Forelimb muscle (tissue), 1 donor: ENCODE data around the gene COL23A1. TPM values are rescaled to one million over a fixed set of nuclear protein-coding genes. Genes with fewer than 3 reads are reported as not detected.

Experiments
- DNase-seq: peaks from one replicate; pipeline ENCODE4 v3.0.0-alpha.2; 2013; ENCODE audit warnings: low read depth
- polyA plus RNA-seq: library from polyadenylated mRNA; unstranded; fragments of 120-200 nt; gene quantifications from one replicate; pipeline ENCODE4 v1.2.1, GENCODE V29; 2013; ENCODE audit not compliant: insufficient read length

Gene COL23A1
- polyA plus RNA-seq, 1 donor, result 10.1 TPM

DNA sequence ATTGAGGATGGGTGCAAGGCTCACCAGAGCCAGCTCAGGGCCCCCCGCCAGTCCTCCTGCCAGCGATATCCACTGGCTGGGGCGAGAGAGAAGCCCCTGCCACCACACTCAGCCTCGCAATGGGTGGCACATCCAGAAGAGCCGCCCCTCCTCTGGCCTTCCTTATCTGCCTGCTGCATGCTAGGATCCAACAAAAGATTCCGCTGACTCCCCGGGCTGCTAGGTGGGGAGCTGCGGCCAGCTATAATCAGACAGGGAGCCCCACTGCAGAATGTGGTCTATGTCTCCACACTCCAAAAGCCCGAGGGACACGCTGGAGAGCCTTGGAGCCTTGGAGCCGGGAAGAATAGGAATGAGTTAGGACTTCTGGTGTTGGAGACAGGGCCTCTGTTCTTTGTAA, 32.8 kb downstream of the COL23A1 start:
- DNase-seq, result no peak

DNA sequence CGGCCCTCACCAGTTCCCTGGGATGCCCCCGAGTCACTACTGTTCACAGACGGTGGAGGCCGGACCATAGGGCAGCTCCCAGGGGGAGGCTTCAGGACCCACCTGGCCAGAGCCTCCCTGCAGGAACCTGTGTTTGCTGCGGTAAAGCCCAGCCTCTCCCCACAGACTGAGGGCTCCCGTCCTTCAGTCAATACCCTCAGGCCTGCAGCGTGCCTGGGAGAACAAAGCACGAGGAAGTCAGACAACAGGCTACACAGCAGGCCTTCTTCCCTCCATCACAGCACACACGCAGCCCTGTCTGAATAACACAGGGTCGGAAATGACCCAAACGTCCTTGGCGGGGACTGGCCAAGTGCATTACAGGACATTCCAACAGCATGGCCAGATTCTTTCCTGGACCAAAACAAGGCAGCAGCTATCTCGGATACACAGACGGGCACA, 34.4 kb downstream of the COL23A1 start:
- no peak for DNase-seq

DNA sequence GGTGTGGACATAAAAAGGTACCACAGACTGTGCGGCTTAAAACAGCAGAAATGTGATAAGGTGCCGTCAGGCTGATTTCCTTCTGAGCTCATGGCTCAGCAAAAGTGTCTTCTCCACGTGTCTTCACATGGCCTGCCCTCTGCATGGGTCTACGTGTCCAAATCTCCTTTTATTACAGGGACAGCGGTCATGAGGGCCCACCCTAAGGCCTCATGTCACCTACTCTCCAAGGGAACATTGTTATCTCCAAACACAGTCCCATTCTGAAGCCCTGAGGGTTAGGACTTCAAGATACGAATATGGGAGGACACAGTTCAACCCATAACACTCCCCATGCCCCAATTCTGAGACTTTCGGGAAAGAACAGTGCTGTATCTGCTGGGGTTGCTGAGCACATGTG, 35.2 kb downstream of the COL23A1 start:
- DNase-seq, result no peak

DNA sequence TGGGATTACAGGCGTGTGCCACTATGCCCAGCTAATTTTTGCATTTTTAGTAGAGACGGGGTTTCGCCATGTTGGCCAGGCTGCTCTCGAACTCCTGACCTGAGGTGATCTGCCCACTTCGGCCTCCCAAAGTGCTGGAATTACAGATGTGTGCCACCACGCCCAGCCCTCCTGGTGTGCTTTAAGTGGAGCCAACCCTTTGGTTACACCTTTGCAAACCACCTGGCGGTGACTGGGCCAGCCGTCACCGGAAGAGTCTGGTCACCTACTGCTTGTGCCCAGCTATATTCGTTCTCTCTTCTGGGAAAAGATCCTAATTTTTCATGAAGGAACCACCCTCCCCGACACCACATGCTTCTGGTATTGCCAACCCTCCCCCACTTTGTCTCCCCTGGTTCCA, 35.9 kb downstream of the COL23A1 start:
- DNase-seq, result no peak

DNA sequence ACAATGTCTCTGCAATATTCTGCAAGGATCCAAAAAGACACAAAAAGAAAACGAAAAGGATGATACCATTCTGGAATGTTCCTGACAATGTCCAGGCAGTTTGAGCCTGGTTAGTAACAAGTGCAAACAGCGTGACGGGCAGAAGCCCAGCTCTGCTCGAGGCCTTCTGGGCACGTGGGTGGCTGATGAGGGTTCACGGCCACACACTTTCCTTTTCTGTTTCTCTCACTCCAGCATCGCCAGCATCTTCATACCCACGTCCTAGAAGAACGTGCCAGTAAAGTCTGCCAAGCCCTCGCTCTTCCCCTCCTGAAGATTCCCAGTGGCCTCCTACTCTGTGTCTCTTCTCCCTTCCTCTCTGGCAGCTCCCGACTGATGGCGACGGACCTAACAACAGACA, 36.7 kb downstream of the COL23A1 start:
- DNase-seq, result no peak

DNA sequence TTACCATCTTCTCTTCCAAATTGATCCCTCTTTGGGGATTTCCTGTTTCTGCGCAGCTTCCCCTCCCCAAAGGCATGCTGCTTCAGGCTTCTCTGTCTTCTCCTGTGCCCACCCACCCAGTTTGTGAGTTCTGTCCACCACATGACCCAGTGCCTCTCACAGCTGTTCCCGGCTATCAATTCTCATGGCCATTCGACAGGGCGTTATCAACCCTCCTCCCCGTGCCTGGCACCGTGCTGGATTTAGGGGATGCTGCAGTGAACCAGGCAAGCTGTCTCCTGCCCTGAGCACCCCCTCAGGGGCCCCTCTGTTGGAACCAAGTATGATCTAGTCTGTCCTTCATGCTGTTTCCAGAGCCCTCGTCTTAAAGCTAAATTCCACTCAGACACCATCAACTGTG, 38.7 kb downstream of the COL23A1 start:
- no peak for DNase-seq

DNA sequence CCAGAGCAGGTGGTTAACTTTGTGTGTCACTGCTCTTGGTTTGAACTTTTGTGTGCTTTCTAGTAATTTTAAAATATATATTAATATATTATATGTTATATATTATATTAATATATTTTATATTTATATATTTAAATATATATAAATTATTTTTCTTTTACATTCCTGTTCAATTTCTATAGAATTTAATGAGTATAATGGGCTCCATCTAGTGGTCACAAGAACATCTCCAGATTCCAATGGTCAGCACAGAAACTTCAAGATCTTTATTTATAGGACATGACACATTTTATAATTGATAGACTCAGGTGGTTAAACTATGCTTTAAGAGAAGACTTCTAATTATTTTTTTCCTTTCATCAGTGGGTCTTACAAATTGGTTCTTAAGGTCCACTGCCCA, 39.1 kb downstream of the COL23A1 start:
- DNase-seq, result no peak

DNA sequence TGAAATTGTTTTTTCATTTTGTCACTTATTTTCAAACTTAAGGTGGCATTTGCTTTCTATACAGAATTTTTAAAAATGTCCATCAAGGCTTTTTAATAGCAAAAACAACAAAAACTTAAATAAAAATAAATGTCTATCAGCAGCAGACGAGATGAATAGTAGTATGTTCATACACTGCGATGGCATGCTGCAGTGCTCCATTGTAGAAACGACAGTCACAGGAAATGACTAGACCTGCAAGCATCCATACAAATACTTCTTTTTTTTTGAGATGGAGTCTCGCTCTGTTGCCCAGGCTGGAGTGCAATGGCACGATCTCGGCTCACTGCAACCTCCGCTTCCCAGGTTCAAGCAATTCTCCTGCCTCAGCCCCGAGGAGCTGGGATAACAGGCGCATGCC, 41.4 kb downstream of the COL23A1 start:
- no peak for DNase-seq

DNA sequence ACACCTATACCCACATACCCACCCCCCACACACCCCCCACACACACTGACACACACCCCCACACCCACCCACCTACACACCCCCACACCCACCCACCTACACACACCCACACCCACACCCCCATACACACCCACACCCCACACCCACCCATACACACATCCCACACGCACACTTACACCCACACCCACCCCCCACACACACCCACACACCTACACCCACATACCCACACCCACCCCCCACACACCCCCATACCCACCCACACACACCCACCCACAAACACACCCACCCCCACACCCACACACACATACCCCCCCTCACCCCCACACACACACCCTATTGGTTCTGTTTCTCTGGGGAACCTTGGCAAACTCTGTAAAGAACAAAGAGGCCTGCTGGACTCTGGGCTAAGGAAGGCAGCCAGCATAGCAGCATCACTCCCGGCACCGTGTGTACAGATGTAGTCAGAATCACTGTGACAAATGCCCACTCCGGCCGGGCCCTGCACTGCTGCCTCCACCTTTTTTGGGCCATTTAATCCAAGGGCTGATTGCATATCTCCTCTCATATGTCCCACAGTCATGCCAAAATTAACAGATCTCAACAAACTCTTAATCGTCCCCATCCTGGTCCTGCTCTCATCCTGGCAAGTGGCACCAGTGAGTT, 42.3 kb downstream of the COL23A1 start:
- DNase-seq, result no peak

DNA sequence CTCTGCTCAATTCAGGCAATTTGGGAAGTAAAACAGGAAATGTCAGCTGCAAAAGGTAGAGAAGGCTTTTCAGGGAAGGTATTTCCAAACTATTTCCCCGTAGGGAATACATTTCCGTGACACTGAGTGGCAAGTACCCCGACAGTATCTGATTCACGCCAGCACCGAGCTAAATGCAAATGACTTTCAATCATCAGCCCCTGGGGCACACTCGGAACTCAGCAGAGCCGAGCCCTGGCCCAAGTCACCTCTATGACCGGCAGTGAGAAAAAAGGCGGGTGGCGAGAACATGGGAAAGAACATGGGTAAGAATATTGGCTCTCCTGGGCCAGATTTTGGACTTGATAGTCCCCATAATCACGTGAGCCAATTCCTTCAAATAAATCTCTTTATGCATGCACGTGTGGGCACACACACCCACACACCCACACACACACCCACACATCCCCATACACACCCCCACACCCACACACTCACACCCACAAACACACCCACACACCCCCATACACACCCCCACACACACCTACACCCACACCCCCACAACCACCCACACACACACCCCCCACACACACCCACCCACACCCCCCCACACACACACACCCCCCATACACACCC, 43.0 kb downstream of the COL23A1 start:
- DNase-seq, result no peak

DNA sequence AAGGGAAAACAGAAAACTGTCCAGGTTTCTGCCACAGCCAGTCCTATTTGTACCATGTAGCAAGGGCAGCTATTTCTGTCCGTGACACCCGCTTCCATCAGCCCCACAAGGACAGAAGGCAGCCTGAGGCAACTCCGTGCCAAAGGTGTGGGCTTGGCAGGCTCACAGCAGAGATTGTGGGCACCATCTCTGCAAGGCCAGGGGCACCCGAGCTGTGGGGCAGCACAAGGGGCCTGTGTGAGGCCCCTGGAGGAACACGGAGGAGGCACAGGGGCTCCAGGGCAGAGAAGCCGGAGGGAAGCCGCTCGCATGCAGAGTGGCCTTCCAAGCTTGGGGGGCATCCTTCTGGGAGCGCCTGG, 43.5 kb downstream of the COL23A1 start:
- DNase-seq, result no peak

DNA sequence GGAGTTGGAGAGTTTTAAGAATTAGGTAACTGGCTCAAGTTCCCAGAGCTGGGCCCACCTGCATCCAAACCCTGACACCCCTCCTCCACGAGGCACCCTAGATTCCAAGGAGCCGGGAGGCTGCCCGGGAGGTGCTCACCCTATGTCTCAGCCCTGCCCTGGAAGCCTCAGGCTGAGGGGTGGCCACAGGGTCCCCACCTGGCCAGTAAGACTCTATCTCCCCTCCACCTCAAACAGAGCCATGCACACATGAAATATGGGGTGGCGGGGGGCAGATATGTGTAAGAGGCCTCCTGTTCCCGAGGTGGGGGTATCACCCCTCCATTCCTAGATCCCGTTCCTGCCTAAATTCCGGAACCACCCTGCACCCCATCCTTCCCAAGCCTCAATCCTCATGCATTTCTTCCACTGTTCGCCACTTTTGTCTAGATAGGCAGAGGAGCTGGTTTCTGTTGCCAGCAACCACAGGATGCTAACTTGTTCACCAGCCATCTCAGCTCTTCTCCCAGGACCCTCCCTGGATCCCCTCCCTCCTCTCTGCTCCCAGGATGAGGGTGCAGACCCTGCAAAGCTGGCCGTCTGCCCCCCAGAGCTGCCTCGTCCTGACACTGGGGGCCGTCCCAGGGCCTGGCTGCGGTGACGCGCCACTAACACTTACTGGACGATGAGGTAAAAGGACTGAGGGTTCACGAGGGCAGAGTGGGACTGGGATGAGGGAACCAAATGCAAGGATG, 44.1 kb downstream of the COL23A1 start:
- no peak for DNase-seq

DNA sequence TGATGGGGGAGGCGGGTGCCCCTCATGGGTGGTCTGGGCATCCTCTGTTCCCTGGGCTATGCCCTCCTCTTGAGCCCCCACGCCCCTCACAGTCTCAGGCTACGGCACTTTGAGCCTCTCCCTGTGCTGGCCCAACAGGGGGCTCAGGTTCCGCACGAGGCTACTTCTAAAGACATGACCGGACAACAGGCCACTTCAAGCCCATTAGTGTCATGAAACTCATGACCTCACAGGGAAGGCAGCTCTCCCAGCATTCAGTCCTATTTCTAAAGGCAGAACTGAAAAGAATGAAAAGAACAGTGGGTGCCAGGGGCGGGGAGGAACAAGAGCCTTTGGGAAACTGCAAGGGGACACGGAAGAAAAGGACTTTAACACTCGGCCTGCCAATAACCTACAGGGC, 45.0 kb downstream of the COL23A1 start:
- DNase-seq, result no peak

DNA sequence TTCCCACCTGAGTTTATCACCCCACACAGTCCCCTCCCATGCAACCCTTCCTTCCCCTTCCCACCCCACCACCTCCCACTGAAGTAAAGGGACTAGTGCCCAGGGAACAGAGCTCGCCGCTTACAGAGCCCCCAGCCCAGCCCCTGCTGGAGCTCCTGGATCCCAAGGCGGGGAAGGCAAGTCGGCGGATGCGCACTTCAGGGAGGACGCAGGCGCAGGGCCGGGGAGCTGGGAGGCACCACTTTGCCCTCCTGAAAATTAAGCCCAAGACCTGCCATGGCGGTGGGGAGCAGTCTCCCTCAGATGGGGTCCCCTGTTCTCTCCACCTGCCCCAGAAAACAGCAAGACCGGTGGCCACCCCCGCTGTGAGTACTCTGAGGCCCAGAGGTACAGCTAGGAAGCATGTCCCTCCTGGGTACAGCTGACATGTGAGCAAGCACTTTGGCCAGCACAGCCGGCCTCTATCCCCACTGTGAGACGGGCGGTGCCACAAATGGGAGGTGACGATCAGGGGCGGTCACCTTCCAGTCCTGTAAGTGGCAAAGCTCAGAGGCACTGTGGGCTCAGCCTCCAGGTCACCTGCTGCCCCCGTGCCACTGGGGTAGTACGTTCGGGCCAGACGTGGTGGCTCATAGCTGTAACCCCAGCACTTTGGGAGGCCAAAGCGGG, 45.9 kb downstream of the COL23A1 start:
- DNase-seq, result no peak

DNA sequence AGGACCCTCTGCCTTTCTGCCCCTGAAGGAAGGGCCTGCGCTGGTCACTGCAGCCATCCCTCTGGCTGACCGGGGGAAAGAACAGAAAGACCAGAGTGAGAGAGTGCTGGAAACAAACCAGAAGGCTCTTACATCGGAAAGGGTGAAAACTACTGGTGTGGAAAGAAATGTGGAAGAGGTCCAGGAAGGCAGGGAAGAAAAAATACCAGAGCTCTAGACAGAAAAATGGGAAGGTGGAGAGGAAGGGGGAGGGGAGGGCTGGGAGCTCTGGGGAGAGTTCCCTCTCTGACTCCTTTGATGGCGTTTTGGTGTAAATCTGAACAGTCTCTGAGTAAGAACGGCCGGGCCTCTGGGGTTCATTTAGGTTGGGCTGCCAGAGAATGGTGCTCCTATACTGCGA, 47.7 kb downstream of the COL23A1 start:
- no peak for DNase-seq

DNA sequence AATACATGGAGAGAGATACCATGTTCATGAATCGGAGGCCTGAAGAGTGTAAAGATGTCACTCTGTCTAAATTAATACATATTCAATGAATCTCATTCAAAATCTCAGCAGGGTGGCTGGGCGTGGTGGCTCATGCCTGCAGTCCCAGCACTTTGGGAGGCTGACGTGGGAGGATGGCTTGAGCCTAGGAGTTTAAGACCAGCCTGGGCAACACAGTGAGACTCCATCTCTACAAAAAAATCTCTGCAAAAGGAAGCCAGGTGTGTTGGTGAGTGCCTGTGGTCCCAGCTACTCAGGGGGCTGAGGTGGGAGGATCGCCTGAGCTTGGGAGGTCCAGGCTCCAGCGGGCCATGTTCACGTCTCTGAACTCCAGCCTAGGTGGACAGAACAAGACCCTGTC, 49.7 kb downstream of the COL23A1 start:
- no peak for DNase-seq

DNA sequence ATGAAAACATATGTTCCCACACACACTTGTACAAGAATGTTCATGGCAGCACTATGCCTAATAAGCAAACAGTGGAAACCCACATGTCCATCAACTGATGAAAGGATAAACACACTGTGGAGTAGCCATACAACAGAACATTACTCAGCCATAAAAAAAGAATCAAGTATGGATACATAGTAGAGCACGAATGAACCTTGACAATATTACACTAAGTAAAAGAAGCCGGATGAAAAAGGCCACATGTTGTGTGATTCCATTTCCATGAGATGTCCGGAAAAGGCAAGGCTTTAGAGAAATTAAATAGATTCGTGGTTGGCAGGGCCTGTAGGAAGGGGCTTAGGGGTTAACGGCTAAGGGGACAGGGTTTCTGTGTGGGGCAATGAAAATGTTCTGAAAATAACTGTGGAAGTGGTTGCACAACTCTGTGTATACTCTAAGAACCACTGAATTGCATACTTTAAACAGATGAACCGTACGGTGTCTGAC, 51.4 kb downstream of the COL23A1 start:
- no peak for DNase-seq

DNA sequence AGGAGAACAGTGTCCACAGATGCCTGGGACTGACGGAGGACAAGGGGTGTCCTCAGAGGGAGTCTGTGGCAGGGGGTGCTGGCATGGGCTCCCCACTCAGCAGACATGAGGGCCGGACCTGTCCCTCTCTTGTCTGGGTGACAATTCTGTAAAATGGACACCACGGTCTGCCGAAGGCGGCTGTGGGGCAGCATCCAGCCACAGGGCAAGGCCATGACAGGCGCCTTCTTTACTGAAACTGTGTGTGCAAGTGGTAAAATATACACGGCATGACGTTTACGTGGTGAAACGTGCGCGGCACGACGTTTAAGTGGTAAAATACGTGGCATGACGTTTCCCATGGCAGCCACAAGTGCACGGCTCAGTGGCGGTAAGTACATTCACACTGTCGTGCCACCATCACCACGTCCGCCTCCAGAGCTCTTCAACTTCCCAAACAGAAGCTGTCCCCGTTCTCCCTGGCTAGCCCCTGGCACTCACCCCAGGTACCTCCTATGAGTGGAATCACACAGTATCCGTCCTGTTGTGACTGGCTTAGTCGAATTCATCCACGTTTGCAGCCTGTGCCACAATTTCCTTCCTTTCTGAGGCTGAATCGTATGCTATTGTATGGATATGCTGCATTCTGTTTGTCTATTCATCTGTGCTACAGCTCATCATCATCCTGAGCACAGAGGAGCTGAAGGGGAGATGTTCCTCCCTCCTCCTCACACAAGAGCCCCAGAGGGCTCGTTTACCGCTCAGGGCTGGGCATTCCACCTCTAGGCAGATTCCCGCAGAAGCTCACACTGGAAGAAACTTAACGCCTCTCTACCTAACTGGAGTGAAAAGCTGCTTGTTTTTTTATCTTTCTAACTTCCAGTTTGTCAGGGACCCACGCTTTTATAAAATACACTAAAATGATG, 52.5 kb downstream of the COL23A1 start:
- DNase-seq, result no peak

DNA sequence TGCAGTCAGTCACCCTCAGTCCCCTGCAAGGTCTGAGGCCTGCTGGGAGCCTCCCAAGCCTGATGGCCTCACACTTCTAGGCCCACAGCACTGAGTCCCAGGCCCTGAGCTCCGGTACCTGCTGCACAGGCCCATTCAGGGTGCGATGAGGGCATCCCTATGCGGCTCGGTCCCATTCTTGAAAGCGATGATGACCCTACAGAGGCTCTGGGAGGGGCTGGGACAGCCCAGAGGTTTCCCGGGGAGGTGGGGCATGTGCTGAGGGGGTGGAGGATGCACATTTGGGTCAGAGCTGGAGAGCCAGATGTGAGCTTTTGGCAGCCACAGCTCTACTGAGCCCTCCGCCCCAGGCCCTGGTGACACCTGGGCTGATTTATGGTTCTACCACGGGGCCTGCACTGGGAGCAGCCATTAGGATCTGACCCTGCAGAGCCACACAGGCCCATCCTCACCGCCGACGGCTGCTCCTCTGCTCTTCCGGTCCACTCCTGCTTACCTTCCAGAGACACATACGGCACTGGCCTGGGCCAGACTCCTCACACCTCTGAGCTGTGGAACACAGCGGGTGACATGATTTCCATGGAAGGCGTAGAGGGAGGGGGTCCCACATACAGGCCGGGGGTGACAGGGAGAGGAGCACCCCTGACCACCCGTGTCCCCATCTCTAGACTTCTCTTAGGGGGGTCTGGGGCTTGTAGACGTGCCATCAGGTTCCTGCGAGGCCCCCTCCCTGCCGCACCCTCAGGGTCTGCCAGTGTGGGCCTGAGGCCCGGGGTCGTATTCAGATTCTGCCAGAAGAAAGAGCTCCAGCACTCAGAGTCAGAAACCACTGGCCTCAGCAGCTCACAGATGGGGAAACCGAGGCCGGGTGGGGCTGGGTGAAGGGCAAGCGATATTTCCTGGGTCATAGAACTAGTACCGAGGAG, 53.4 kb downstream of the COL23A1 start:
- no peak for DNase-seq
